Osteoblast (primary cell): ENCODE results near the gene LAMB4. TPM values are rescaled to one million over a fixed set of nuclear protein-coding genes. Genes with fewer than 3 reads are reported as not detected.
A peak's percentile ranks its signal among the peaks of the same experiment; 100 is the strongest.

Experiments
- DNase-seq: peaks from one replicate; pipeline ENCODE4 v3.0.0; 2011; ENCODE audit warnings: low spot score, mixed read lengths; ENCODE audit not compliant: insufficient read length; ENCODE audit errors: missing footprints
- H2AFZ ChIP-seq: 2 replicates; pipeline ENCODE4 v1.6.0; 2011; ENCODE audit warnings: mild to moderate bottlenecking, low read length
- H3K27ac ChIP-seq: 2 replicates; pipeline ENCODE4 v1.5.1; 2011; ENCODE audit warnings: mild to moderate bottlenecking, low read depth, low read length, moderate library complexity
- H3K27me3 ChIP-seq: 2 replicates; pipeline ENCODE4 v1.6.0; 2012; ENCODE audit warnings: mild to moderate bottlenecking, control low read depth, inconsistent platforms, low read length, moderate library complexity; ENCODE audit not compliant: insufficient read depth
- H3K36me3 ChIP-seq: 2 replicates; pipeline ENCODE4 v1.5.1; 2011; ENCODE audit warnings: mild to moderate bottlenecking, low read length, control low read depth, moderate library complexity; ENCODE audit not compliant: insufficient read depth
- H3K4me1 ChIP-seq: 2 replicates; pipeline ENCODE4 v1.5.1; 2011; ENCODE audit warnings: mild to moderate bottlenecking, low read length, control low read depth, moderate library complexity; ENCODE audit not compliant: insufficient read depth
- H3K4me2 ChIP-seq: 2 replicates; pipeline ENCODE4 v1.6.0; 2011; ENCODE audit warnings: mild to moderate bottlenecking, low read length; ENCODE audit not compliant: insufficient read depth
- H3K4me3 ChIP-seq: fragments of 200-600 bp; sonication (generic); 3 replicates; pipeline ENCODE4 v1.5.1; 2012; ENCODE audit warnings: mild to moderate bottlenecking, low read length, inconsistent platforms; ENCODE audit not compliant: insufficient read depth
- H3K79me2 ChIP-seq: 2 replicates; pipeline ENCODE4 v1.6.0; 2012; ENCODE audit warnings: mild to moderate bottlenecking, low read length, control low read depth, inconsistent platforms; ENCODE audit not compliant: insufficient read depth
- H3K9me3 ChIP-seq: 2 replicates; pipeline ENCODE4 v1.5.1; 2011; ENCODE audit warnings: low read depth, low read length, control low read depth
- H4K20me1 ChIP-seq: 2 replicates; pipeline ENCODE4 v1.6.0; 2012; ENCODE audit warnings: mild to moderate bottlenecking, low read length, control low read depth; ENCODE audit not compliant: insufficient read depth
- total RNA-seq: library from RNA; depleted of rRNA; stranded (reverse); fragments of >200 nt; gene quantifications from 2 replicates; pipeline ENCODE4 v1.2.3, GENCODE V29; 2012
- TF ChIP-seq, protein P1 (sequence below): IDR thresholded peaks from 2 replicates; pipeline ENCODE4 v1.5.1; 2011; ENCODE audit warnings: mild to moderate bottlenecking, low read depth, low read length, moderate library complexity; ENCODE audit errors: extremely low read depth

The LAMB4 gene
- total RNA-seq, 1 donor: 0.36 TPM

DNA sequence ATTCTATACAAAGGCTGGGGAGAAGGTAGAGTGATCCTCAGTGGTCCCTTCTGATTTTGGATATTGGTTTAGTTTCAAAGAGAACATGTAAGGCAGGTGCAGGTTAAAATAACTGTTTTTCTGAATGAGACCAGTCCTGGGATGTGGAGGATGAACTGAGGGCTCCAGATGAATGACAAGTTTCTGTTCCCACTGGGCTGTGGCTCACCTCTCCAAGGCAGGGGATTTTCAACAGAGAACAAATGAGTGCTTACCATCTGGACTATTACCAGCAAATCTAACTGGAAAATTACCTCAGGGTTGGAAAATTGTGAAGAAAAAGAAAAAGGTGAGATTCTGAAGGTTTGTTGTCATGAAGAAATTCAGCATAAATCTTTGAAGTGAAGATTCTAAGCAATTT, 8.0 kb downstream of the LAMB4 start:
- TF ChIP-seq, protein P1, sequence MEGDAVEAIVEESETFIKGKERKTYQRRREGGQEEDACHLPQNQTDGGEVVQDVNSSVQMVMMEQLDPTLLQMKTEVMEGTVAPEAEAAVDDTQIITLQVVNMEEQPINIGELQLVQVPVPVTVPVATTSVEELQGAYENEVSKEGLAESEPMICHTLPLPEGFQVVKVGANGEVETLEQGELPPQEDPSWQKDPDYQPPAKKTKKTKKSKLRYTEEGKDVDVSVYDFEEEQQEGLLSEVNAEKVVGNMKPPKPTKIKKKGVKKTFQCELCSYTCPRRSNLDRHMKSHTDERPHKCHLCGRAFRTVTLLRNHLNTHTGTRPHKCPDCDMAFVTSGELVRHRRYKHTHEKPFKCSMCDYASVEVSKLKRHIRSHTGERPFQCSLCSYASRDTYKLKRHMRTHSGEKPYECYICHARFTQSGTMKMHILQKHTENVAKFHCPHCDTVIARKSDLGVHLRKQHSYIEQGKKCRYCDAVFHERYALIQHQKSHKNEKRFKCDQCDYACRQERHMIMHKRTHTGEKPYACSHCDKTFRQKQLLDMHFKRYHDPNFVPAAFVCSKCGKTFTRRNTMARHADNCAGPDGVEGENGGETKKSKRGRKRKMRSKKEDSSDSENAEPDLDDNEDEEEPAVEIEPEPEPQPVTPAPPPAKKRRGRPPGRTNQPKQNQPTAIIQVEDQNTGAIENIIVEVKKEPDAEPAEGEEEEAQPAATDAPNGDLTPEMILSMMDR: no peak
- no peak for DNase-seq
- no peak overlapping the region for H2AFZ ChIP-seq
- H3K4me3 ChIP-seq: no peak overlapping the region
- H3K27ac ChIP-seq: no peak overlapping the region
- no peaks in the 10 kb centered on the region for H3K79me2 ChIP-seq
- H3K36me3 ChIP-seq: no peaks in the 10 kb centered on the region
- no peaks in the 10 kb centered on the region for H4K20me1 ChIP-seq
- no peaks in the 10 kb centered on the region for H3K4me1 ChIP-seq
- H3K27me3 ChIP-seq: no peaks in the 10 kb centered on the region
- H3K9me3 ChIP-seq: no peaks in the 10 kb centered on the region
- no peak overlapping the region for H3K4me2 ChIP-seq

DNA sequence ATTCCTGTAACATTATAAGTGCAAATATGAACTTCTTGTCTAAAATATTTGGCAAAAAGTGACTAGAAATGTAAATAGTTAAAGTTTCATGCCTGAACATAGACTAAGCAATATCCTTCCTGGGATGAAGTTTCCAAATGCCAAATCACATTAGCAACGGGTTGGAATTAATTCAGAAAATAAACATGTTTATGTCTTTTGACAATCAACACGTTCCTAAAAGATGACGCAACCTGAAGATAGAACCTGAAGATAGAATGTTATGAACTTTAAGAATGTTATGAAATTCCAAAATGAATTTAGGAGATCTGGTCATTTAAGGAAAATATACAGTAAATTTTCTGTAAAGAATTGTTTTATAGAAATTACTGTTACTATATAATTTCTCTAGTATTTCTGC, 9.2 kb downstream of the LAMB4 start:
- no peak overlapping the region for H3K4me2 ChIP-seq
- no peaks in the 10 kb centered on the region for H3K36me3 ChIP-seq
- no peak overlapping the region for H3K27ac ChIP-seq
- TF ChIP-seq, protein P1: no peak
- H4K20me1 ChIP-seq: no peaks in the 10 kb centered on the region
- H3K27me3 ChIP-seq: no peaks in the 10 kb centered on the region
- no peaks in the 10 kb centered on the region for H3K4me1 ChIP-seq
- H3K9me3 ChIP-seq: no peaks in the 10 kb centered on the region
- H3K4me3 ChIP-seq: no peak overlapping the region
- DNase-seq: no peak
- no peaks in the 10 kb centered on the region for H3K79me2 ChIP-seq
- no peak overlapping the region for H2AFZ ChIP-seq

DNA sequence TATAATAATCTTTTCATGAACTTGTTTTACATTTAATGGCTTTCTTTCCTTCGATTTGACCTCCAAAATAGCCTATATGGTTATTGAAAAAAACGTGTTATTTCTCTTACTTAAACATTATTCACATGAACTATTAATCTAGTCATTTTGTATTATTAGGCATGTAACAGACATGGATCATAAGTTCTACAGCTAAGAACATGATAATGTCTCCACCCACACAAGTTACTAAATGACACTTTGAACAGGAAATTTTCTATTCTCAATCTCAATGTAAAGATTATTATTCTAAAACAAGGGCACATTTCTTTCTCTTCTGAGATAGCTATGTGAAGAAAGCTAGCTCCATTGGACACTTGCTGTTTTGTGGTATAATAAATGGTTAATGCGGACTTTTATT, 10.0 kb downstream of the LAMB4 start:
- Histone ChIP-seq H4K20me1 (no peaks in the 10 kb centered on the region), H3K4me1 (no peaks in the 10 kb centered on the region), H3K79me2 (no peaks in the 10 kb centered on the region), H3K27ac (no peak overlapping the region), H3K4me3 (no peak overlapping the region), H3K27me3 (no peaks in the 10 kb centered on the region), H3K36me3 (no peaks in the 10 kb centered on the region), H2AFZ (no peak overlapping the region), H3K9me3 (no peaks in the 10 kb centered on the region), H3K4me2 (no peak overlapping the region)
- DNase-seq: no peak
- TF ChIP-seq, protein P1: no peak

DNA sequence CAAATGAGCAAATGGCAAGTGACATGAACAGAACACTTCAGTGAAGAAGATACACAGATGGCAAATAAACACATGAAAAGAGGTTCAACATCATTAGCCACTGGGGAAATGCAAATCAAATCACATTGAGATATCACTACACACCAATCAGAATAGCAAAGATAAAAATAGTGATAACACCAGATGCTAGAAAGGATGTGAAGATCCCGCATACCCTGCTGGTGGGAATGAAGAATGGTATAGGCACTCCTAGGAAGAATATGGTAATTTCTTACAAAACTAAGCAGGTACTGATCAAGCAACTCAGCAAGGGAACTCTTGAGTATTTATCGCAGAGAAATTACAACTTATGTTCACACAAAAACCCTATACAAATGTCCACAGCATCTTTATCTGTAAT, 11.2 kb downstream of the LAMB4 start:
- Histone ChIP-seq H3K4me2 (no peak overlapping the region), H2AFZ (no peak overlapping the region), H3K4me3 (no peak overlapping the region), H3K27ac (no peak overlapping the region), H3K36me3 (no peaks in the 10 kb centered on the region), H3K9me3 (no peaks in the 10 kb centered on the region), H3K27me3 (no peaks in the 10 kb centered on the region), H3K79me2 (no peaks in the 10 kb centered on the region), H4K20me1 (no peaks in the 10 kb centered on the region), H3K4me1 (no peaks in the 10 kb centered on the region)
- TF ChIP-seq, protein P1: peak; percentile 7
- no peak for DNase-seq
